Measurements from ENCODE around the gene FEZ2.

DNA sequence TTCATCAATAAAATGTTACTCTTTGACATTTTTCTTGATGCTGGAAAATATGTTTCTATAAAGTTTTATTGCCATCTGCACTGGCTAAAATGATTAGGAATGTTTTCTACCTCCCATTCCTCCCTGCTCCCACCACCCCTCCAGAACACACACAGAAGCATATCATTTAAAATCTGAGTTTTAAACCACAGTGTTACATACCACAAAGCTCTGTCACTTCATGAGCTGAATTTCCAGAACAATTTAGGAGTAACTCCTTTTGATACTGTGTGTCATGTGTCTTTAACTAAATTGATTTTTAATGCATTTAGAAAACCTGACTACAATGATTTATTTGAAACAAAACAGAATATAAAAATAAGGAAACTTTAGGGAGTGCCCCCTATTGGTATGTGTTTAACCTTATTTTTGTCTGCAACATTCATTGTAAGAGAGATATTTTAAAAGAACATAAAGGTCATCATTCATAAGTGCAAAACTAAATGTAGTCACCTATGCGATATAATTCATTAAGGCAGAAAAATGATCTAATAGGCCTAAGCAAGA, 52.0 kb downstream of the FEZ2 start:
- TF ChIP-seq CHD2 (IDR thresholded peaks at IDR 0.05; ENCODE audit: low read length), result no peak
- no peak for TF ChIP-seq SP2 (IDR thresholded peaks at IDR 0.05; ENCODE audit: low read length)
- TF ChIP-seq MAFK (IDR thresholded peaks at IDR 0.05; ENCODE audit: low read depth, low read length), result no peak
- TF ChIP-seq, protein P1, sequence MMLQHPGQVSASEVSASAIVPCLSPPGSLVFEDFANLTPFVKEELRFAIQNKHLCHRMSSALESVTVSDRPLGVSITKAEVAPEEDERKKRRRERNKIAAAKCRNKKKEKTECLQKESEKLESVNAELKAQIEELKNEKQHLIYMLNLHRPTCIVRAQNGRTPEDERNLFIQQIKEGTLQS (IDR thresholded peaks at IDR 0.05; ENCODE audit: insufficient read depth, low read depth, low read length), result no peak
- TF ChIP-seq GTF2F1 (IDR thresholded peaks at IDR 0.05; ENCODE audit: borderline replicate concordance, low read depth, low read length), result no peak
- TF ChIP-seq CEBPB (IDR thresholded peaks at IDR 0.05; ENCODE audit: low read depth, low read length), result no peak
- TF ChIP-seq, protein P2, sequence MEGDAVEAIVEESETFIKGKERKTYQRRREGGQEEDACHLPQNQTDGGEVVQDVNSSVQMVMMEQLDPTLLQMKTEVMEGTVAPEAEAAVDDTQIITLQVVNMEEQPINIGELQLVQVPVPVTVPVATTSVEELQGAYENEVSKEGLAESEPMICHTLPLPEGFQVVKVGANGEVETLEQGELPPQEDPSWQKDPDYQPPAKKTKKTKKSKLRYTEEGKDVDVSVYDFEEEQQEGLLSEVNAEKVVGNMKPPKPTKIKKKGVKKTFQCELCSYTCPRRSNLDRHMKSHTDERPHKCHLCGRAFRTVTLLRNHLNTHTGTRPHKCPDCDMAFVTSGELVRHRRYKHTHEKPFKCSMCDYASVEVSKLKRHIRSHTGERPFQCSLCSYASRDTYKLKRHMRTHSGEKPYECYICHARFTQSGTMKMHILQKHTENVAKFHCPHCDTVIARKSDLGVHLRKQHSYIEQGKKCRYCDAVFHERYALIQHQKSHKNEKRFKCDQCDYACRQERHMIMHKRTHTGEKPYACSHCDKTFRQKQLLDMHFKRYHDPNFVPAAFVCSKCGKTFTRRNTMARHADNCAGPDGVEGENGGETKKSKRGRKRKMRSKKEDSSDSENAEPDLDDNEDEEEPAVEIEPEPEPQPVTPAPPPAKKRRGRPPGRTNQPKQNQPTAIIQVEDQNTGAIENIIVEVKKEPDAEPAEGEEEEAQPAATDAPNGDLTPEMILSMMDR (IDR thresholded peaks at IDR 0.05; ENCODE audit: control extremely low read depth in 1 of 3, insufficient read depth in 1 of 3, low read depth in 1 of 3, low read length in 3 of 3), result no peak
